Measurements from ENCODE around the gene NDUFA13.
A peak's percentile ranks its signal among the peaks of the same experiment; 100 is the strongest.

Gene NDUFA13

DNA sequence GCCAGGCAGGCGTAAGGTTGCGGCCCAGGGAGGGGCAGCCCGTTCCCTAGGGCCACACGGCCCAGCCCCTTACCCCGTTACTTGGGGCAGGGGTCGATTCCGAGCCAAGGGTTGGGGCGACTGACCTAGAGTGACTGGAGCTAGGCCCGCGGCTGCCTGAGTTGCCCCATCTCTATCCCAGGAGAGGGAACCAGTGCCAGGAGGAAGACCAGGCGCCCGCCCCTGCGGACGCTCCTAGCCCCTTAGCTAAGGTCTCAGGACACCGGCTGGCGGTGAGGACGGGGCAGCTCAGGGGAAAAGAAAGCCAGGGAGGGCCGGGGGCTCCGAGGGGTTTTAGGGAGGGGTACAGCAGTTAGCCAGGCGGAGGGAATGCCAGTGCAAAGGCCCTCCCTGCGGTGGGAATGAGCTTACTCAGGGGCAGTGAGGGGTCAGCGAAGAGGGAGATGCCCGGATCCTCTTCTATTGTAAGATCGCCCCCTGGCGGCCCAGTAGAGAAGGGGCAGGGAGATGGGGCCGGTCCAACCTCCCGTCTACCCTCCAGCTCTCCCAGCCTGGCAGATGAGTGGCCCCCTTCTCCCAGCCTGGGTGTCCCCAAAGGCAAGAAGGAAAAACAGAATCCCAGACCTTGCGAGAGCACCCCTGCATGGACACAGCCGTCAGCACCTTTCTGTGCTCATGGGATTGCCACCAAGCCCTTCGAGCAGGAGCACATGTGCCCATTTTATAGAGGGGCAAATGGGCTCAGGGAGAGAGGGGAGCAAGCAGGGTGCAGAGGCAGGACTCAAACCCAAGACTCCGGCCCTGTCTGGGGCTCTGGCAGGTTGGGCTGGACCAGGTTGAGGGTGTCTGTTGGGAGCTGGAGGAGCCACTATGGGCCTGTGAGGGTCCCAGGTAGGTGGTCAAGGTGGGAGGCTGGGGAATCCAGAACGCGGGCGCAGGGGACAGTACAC lies 38.3 kb downstream of the NDUFA13 start:
- no peak overlapping the region for H3K27ac ChIP-seq

DNA sequence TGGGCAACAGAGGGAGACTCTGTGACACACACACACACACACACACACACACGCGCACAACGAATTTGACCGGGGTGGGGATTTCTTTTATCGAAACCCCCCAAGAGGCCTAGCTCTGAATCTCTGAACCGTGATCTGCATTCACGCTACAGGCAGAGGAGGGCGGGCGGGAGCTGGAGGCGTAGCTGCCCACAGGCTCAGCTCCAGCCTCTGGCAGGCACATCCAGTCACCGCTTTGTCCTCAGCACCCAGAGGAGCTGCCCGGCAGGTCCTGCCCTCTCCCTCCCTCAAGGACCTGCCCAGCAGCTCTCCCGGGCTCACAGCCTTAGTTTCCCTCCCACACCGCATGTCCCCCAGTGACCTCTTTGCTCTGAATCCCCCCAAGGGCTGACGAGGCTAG lies 42.0 kb downstream of the NDUFA13 start:
- no peak overlapping the region for H3K27ac ChIP-seq

More for the DNA sequence above, 38.3 kb downstream of the NDUFA13 start:
- H3K4me3 ChIP-seq = no peak overlapping the region

GRCh38 chr19:19558636-19559035 lies 42.6 kb downstream of the NDUFA13 start:
- Histone ChIP-seq H3K4me3 (no peak overlapping the region), H3K27ac (no peak overlapping the region)

More for the DNA sequence above, 42.0 kb downstream of the NDUFA13 start:
- H3K4me3 ChIP-seq = no peak overlapping the region

DNA sequence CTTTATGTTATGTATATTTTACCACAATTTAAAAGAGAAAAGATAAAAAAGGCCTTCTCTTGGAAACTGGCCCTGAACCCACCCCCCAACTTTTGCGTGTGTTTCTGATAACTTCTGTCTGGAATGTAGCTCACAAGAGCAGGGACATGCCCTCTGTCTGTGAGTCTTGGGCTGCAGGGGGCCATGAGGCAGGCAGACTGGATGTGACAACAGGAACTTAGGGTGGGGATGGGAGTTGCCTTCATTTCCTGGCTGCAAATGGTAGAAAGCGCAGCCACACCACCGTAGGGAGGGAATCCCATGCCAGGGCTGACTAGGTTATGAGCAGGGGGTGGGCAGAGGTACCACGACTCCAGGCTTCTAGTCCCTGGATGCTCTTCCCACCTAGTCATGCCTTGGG lies 43.9 kb downstream of the NDUFA13 start:
- no peak overlapping the region for H3K4me3 ChIP-seq
- H3K27ac ChIP-seq = no peak overlapping the region

GRCh38 chr19:19561946-19562664 lies 46.1 kb downstream of the NDUFA13 start:
- no peak overlapping the region for H3K27ac ChIP-seq
- H3K4me3 ChIP-seq = no peak overlapping the region

- H3K27ac ChIP-seq = no peak overlapping the region
- no peak overlapping the region for H3K4me3 ChIP-seq
Measured at GRCh38 chr19:19562665-19563347, 46.8 kb downstream of the NDUFA13 start.

GRCh38 chr19:19563348-19563848 lies 47.4 kb downstream of the NDUFA13 start:
- Histone ChIP-seq H3K27ac (no peak overlapping the region), H3K4me3 (no peak overlapping the region)

- Histone ChIP-seq H3K27ac (no peak overlapping the region), H3K4me3 (no peak overlapping the region)
Measured at GRCh38 chr19:19566306-19566705, 50.3 kb downstream of the NDUFA13 start.

- no peak overlapping the region for H3K4me3 ChIP-seq
- no peak overlapping the region for H3K27ac ChIP-seq
Measured at GRCh38 chr19:19567391-19567790, 51.4 kb downstream of the NDUFA13 start.

DNA sequence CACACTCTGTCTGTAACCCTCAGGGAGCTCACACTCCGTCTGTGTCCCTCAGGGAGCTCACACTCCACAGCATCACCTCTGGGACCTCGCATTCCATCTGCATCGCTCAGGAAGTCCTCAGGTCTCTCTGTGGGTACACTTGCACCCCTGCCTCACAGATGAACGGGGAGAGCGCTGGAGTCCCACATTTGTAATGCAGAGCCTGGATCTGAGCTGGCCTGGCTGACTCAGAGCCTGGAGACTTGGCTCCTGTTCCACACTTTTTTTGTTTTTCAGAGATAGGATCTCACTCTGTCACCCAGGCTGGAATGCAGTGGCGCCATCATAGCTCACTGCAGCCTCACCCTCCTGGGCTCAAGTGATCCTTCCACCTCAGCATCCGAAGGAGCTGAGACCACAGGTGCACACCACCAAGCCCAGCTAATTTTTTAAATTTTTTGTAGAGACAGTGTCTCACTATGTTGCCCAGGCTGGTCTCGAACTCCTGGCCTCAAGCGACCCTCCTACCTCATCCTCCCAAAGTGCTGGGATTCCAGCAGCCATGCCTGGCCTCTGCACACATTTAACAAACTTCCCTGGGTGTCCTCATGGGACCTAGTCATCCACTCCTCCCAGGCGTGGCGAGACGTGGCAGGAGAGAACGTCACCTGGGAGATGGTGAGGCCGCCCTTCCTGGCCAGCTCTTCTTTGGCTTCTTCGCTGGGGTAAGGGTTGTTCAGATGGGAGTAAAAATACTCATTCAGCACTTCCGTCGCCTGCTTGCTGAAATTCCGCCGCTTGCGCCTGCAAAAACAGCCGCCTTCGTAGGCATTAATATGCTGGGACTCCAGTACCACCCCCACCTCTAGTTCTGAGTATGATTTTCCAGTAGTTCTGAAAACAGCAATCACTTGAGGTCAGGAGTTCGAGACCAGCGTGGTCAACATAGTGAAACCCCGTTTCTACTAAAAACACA lies 53.1 kb downstream of the NDUFA13 start:
- Histone ChIP-seq H3K4me3 (no peak overlapping the region), H3K27ac (no peak overlapping the region)

GRCh38 chr19:19570571-19570970 lies 54.5 kb downstream of the NDUFA13 start:
- peak overlapping the region in 1 of 21 experiments; percentile 13 for H3K27ac ChIP-seq
- no peak overlapping the region for H3K4me3 ChIP-seq

DNA sequence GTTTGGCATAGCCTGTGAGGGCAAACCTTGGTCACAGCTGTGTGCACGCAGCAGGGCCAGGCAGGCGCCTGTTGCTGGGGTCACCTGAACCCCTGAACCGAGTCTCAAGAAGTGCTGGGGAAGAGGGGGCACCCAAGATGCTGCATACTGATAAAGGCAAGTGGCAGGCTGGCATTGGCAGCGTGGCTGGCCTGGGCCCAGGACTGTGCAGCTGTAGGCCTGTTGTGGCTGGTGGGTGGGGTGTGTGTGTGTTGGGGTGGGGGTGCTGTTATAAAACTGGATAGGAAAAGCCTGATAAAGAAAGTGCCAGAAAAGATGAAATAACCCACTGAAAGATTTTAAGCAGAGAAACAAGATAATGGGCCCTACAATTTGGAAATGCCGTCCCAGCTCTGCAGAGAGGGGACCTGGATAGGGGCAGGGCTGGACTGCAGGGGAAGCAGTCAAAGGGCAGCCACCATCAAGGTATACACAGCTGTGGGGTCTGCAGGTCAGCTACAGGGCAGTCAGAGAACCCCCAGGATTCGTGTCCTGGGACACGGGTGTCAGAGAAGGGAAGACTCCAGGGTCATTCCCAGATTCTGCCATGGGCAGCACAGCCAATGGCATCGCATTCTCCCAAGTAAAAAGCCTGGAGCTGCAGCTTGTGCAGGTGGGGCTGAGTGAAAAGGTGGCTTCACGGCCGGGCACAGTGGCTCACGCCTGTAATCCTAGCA lies 55.2 kb downstream of the NDUFA13 start:
- H3K4me3 ChIP-seq = no peak overlapping the region
- H3K27ac ChIP-seq = peak overlapping the region in 1 of 21 experiments; percentile 13

GRCh38 chr19:19575411-19575810 lies 59.4 kb downstream of the NDUFA13 start:
- Histone ChIP-seq H3K4me3 (no peak overlapping the region), H3K27ac (no peak overlapping the region)
